ENCODE data around the gene GAS2. TPM values are rescaled to one million over a fixed set of nuclear protein-coding genes. Genes with fewer than 3 reads are reported as not detected.
A peak's percentile ranks its signal among the peaks of the same experiment; 100 is the strongest.
"Not testable (repeated sequence)": the region's sequence is repeated elsewhere in the genome, so short reads cannot be mapped to it uniquely, and the experiment has no call there.

The GAS2 gene
- 0.58 and 0.88 TPM in 2 replicates for total RNA-seq

GRCh38 chr11:22666325-22666687, at the start of gene GAS2:
TSS of gene GAS2 (plus strand) at chr11:22666611. CDS start at chr11:22674870, 8,259 bp downstream.
- DNase-seq (ENCODE audit: extremely low read depth, low read depth, low spot score), result no peak

- no peak for DNase-seq (ENCODE audit: extremely low read depth, low read depth, low spot score)
Measured at GRCh38 chr11:22617868-22618267, 48.5 kb upstream of the GAS2 start.

- peak; percentile 5 for DNase-seq (ENCODE audit: extremely low read depth, low read depth, low spot score)
Measured at GRCh38 chr11:22624742-22625447, 41.5 kb upstream of the GAS2 start.

GRCh38 chr11:22625448-22626287, 40.7 kb upstream of the GAS2 start, which contains the start of gene FANCF:
TSS of gene FANCF (minus strand) at chr11:22625823. CDS start at chr11:22625810, 13 bp downstream.
- DNase-seq (ENCODE audit: extremely low read depth, low read depth, low spot score), result peak; percentile 99

GRCh38 chr11:22626573-22627239, 39.7 kb upstream of the GAS2 start:
- no peak for DNase-seq (ENCODE audit: extremely low read depth, low read depth, low spot score)

GRCh38 chr11:22627421-22627820, 39.0 kb upstream of the GAS2 start:
- DNase-seq (ENCODE audit: extremely low read depth, low read depth, low spot score), result no peak

GRCh38 chr11:22633354-22633902, 33.0 kb upstream of the GAS2 start:
- no peak for DNase-seq (ENCODE audit: extremely low read depth, low read depth, low spot score)

- DNase-seq (ENCODE audit: extremely low read depth, low read depth, low spot score), result no peak
Measured at GRCh38 chr11:22634897-22635629, 31.3 kb upstream of the GAS2 start.

- DNase-seq (ENCODE audit: extremely low read depth, low read depth, low spot score), result no peak
Measured at GRCh38 chr11:22635689-22636088, 30.7 kb upstream of the GAS2 start.

- DNase-seq (ENCODE audit: extremely low read depth, low read depth, low spot score), result no peak
Measured at GRCh38 chr11:22640862-22641261, 25.5 kb upstream of the GAS2 start.

- DNase-seq (ENCODE audit: extremely low read depth, low read depth, low spot score), result no peak
Measured at GRCh38 chr11:22641559-22641958, 24.9 kb upstream of the GAS2 start.

GRCh38 chr11:22652346-22652745, 14.1 kb upstream of the GAS2 start:
- DNase-seq (ENCODE audit: extremely low read depth, low read depth, low spot score), result not testable (repeated sequence)

GRCh38 chr11:22656130-22656529, 10.3 kb upstream of the GAS2 start:
- no peak for DNase-seq (ENCODE audit: extremely low read depth, low read depth, low spot score)

GRCh38 chr11:22657101-22657694, 9.2 kb upstream of the GAS2 start:
- DNase-seq (ENCODE audit: extremely low read depth, low read depth, low spot score), result no peak

GRCh38 chr11:22659783-22660182, 6.6 kb upstream of the GAS2 start:
- no peak for DNase-seq (ENCODE audit: extremely low read depth, low read depth, low spot score)

GRCh38 chr11:22666688-22667439, 453 bp downstream of the GAS2 start:
- DNase-seq (ENCODE audit: extremely low read depth, low read depth, low spot score), result no peak

- DNase-seq (ENCODE audit: extremely low read depth, low read depth, low spot score), result no peak
Measured at GRCh38 chr11:22668005-22668796, 1.8 kb downstream of the GAS2 start.

GRCh38 chr11:22669368-22669767, 3.0 kb downstream of the GAS2 start:
- no peak for DNase-seq (ENCODE audit: extremely low read depth, low read depth, low spot score)

- DNase-seq (ENCODE audit: extremely low read depth, low read depth, low spot score), result no peak
Measured at GRCh38 chr11:22670830-22671229, 4.4 kb downstream of the GAS2 start.
